ENCODE results near the gene KAT6B.

The KAT6B gene

DNA sequence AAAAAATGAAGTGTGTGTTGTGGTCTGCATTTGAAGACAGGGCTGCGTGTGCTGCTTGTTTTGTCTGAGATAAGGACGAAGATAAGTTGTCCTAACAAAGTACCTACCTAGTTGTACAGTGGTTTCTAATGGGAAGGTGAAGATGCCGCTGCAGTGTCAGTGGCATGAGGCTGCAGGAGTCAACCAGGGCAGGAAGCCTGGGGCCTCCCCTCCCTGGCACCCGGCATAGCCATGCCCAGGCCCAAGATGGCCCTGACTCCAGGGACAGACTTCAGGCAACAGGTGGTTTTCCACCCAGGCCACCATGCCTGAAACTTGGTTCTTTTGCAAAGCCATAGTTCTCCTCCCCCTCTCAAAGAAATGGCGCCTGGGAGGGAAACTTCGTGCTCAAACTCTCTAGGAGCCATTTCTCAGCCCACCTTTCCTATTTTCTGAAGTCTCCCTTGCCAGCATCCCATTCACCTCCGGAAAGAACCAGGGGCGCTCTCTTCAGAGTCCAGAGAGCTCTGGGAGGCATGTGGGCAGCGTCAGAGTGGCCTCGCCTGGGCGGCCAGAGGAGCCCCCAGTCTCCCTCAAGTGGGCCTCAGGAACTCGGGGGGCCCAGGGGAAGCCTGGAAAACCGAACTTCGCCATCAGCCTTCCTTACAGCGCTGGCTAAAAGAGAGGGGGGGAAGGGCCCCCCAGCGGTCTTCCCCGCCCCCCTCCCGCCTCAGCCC lies 2.1 kb upstream of the KAT6B start:
- DNase-seq: no peak

DNA sequence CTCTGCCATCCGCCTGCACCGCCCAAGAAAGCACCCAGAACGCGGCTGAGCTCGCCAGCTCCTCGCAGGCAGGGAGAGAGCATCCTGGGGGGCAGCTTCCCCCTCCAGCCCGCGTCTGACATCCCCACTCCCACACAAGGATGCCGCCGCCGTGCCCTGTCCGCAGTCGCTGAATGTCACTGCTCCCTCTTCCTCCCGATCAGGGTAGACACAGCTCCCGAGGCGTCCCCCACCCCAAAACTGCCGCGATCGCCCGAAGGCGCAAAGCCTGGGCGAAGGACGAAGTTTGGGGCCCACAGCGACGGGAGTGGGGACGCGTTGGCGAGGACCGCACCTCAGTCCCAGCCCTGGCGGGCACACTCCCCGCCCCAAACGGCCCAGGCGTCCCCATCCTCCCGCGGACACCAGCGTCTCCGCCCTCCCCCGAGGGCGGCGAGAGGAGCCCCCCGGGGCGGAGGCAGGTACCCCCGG lies 1.5 kb upstream of the KAT6B start:
- DNase-seq: peak in 1 of 2 donors; percentile 60

DNA sequence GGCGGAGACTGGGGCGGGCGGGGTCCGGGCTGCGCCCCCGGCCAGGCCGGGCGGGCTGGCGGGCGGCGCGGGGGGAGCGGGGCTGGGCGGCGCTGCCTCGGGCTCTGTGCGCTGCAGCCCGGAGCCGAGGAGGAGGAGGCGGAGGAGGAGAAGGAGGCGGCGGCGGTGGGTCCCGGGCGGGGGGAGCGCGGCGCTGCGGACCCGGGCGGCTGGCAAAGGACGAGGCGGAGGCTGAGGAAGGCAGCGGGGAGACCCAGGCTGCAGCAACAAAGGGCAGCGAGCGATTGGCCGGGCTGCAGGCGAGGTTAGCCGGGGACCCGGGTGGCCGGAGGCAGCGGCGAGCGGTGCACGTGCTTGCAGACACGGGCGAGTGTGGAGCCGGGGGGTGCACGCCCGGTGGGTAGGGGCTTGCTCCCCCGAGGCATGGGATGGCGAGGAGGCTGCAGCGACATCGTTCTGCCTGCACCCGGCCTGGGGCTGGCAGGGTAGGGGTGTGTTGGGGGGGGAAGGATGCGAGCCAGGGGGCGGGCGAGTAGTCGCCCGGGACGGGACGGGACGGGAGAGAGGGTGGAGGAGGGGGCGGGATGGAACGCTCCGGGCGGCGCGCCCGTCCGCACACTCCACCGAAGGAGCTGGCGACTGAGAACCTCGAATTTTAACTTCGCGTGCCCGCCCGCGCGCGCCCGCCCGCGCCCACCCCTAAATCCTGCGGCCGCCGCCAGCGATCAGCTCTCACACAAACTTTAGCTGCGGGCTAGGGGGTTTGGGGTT lies 844 bp upstream of the KAT6B start:
- peak in 1 of 2 donors; percentile 20 for DNase-seq

DNA sequence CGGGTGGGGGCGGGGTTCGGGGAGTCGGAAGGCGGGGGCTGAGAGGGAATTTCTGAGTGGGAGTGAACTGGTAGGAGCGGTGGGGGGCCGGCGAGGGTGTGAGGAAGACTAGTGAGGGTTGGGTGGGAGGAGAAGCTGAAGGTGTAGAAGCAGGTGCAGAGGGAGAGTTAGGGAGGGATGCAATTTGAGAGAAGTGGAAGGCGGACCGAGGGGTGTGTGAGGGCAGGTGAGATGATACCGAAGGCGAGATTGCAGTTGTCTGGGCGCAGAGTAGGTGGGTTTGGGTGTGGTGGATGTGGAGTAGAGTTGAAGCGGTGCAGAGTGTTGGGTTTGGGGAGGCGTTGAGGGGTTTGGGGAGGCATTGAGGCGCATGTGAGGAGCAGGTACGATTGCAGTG lies 643 bp downstream of the KAT6B start:
- no peak for DNase-seq

DNA sequence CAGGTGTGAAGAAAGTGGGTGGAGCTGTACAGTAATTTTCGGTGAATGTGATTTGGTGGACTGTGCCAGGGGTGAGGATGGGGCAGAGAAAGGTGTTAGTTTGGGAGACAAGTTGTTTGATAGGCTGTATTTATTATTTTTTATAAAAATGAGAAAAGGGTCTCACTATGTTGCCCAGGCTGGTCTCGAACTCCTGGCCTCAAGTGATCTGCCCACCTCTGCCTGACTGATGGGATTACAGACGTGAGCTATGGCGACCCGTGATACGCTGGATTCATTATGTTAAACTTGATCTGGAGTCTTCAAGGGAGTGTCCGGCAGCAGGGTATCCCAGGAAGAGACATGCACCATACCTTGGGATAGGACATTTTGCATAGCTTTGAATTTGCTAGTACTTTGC lies 1.3 kb downstream of the KAT6B start:
- DNase-seq: no peak

DNA sequence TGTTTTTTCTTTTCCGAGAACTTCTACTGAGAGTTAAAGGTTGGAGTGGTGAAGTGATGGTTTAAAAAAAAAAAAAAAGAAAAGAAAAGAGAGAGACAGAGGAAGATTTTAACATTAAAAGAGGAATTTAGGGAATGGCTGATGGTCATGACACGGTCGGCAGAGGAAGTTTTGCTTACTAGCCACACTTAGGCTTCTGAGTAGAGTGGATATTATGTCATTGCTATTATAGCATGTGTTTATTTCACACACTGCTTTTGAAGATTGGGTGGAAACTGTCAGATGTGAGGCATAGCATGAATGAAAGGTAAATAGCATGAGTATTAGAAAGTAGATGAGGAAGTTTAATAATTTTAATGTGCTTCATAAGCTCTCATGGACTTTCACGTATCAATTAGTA lies 2.5 kb downstream of the KAT6B start:
- peak; percentile 60 to 69 for DNase-seq

DNA sequence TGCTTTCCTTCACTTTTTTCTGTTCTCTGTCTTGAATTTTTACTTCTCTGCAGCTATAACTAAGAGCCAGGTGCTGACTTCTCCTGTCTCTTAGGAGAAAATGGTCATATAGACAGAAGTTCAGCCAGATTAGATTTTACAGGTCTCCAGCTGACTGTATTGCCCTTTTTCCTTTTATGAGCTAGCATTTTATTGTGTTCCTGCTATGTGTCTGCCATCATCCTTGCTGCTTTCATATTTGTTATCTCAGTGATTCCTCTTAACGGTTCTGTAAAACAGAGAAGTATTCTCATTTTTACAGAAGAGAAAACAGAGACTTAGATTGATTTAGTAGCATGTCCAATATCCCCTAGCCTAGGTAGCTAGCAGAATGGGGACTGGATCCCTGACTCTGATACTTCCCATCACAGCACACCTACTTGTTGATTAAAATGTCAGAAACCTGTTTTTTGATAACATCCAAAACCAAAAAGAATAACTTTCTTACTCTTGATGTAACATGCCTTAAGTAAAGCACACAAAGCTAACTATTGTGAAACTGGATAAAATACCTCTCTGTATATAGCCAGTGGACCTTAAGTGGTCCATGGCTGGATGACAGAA lies 5.2 kb downstream of the KAT6B start:
- DNase-seq: no peak

DNA sequence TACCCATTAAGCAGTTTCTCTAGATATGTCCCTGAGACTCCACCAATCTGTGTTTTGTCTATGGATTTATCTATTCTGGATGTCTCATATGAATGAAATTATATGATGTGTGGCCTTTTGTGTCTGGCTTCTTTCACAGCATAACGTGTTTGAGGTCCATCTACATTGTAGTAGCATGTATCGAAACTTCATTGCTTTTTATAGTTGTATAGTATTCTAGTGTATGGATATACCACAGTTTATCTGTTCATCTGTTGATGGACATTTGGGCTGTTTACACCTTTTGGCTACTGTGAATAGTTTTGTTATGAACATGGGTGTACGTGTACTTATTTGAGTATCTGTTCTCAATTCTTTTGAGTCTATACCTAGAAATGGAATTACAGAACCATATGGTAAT lies 9.6 kb downstream of the KAT6B start:
- no peak for DNase-seq

DNA sequence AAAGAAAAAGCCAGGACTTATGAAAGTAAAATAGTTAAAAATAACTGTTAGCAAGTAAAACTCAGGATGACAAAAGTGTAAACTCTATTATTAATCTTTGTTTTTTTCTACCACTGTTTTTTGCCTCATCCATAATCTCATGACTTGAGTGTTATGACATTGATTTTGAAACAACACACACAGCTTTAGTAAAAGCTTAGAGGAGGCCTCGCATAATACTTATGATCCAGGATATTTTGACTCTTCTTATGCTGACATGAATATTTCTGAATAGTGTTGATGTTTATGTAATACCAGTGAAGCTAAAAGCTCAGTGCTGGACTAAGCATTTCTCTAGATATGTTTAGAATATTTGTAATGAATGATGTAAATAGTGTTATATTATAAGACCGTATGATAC lies 10.5 kb downstream of the KAT6B start:
- DNase-seq: peak; percentile 62 to 84

DNA sequence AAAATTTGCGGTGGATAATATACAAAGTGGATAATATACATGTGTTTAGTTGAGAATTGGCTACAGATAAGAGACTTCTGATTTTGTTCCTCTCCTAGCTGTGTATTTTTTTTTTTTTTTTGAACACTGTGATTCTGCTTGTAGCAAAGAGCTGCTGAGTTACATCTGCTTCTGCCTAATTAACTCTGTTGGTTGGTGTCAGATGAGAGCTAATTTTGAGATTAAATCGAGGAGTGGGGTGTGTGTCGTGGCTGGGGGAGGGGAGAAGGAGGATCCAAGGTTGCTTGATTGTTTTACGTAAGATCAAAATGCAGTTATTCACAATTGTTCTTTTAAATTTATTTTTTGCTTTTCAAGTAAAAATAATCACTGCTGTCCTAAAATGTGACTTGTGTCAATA lies 11.3 kb downstream of the KAT6B start:
- DNase-seq: no peak

DNA sequence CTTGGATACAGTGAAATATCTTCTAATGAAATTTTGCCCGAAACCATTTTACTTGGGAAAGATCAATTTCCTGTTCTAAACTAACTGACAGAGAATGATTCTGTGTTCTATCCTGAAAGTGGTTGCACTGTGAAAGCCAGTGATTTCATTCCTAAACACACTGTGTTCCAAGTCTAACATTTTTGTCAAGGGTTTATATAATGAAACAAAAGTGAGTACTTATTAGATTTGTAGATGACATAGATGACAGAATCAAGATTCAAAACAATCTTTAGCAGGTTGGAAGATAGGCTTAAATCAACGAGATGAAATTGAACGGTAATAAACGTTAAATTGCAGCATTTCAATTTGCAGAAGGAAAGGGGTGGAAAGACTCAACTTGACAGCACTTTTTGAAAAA lies 13.3 kb downstream of the KAT6B start:
- DNase-seq: no peak

DNA sequence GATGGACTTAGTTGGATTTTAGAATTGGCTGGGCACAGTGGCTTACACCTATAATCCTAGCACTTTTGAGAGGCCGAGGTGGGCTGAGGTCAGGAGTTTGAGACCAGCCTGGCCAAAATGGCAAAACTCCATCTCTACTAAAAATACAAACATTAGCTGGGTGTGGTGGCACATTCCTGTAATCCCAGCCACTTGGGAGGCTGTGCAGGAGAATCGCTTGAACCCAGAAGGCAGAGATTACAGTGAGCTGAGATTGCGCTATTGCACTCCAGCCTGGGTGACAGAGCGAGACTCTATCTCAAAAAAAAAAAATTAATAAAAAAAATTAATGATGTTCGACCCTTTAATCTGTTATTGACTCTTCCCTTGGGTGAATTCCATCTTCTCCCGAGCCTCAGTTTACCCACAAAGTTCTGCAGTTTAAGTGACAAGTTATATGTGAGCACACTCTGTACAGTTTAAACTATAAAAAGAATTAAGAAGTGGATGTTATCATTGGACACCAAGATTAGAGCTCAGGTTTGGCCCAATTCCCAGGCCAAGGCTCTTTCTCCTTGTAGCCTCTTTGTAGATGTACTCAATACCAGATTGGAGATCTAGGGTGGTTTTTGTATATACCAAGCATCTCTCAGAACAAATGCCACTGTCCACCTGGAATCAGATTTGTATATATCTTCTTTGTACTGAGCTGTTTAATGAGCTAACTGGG lies 15.0 kb downstream of the KAT6B start:
- no peak for DNase-seq

DNA sequence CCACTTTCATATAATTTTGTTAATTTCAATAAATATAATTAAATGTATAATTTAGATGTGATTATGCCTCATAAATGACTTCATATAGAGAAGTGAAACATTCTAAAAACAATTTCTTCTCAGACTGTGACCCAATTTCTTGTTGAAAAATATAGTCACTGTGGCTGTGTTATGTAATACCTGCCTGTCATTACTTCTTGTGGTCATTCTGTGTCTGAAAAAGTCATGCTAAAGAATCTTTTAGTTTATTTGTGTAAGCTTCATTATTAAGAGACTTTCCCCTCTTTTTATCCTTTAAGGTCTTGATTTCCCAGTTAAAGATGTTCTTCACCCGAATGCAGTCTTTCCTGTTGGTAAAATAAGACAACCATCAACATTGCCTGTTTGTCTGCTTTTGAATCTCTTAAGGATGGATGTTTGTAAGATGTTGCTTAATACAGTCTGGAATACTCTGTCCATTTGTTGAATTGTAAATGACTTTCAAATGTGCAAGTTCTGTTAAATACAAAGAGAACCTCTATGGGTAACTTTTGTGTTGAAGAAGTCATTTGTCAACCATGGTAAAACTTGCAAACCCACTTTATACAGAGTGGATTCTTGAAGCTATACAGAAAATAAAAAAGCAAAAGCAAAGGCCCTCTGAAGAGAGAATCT lies 16.0 kb downstream of the KAT6B start:
- peak; percentile 64 to 92 for DNase-seq

DNA sequence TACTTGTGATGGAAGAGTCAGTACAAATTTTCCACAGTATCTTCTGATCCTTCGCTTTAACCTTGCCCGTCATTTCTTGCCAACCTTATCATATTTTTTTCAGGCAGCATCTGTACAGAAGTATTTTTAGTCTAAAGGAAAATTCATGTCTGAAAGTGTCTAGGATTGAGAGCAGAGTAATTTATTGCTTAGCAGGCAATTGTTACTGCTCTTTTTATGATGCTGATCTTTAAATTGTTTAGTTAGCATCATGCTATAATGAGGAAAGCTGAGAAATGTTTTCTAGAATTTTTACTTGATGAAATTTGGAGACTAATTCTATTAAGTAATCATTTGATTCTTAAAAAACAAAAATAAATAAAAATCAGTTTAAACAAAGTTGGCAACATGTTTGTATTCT lies 20.6 kb downstream of the KAT6B start:
- DNase-seq: no peak

DNA sequence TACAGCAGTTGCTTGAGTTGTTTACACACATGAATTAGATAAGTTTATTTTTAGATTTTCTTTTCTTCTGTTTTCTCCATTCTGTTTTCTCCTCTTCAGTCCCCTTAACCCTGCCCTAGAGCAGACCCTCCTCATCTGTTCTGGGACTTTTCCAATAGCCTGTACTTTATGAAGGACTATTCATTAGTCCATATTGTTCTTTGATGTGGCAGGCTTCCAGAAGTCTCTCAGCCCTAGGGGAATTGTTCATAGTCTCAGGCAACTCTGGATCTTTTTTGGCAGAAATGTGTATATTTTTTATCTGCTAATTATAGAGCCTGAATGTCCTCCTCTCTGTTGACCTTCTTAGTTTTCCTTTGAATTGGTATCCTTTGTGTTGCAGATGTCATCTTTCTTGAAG lies 25.4 kb downstream of the KAT6B start:
- DNase-seq: no peak

DNA sequence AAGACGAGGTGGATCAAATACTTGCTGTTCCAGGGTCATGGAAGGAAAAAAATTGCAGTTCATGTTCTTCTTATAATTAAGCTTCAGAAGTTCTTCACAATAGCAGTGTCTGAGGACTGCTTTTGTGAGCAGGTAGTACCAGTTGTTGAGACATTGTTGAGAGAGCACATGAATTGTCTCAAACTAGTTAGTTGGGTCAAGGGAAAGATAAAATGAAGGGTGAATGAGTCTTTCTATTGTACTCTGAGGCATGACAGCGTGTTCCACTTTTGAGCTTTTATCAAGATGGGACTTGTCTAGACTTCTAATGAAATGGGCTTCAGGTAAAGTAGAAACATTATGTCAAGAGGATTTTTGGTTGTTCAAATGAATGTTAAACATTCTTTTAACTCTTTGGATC lies 26.0 kb downstream of the KAT6B start:
- DNase-seq: no peak

DNA sequence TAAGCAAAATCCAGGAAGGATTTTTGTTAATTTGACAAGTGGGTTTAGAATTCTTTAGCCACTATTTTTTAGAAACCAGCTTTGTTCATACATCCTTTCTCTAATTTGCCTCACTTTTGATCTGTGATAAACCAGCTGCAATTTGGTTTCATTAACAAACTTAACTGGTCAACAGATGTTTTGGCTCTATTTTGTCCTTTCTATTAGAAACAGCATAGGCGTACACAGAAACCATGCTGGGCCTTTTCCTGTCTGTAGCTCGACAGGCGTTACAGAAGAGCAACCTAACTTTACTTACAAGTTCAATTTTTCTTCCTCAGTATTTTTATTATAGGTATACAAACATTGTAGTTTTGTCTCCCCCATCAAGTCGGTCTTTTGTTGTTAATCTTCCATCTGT lies 28.2 kb downstream of the KAT6B start:
- no peak for DNase-seq

DNA sequence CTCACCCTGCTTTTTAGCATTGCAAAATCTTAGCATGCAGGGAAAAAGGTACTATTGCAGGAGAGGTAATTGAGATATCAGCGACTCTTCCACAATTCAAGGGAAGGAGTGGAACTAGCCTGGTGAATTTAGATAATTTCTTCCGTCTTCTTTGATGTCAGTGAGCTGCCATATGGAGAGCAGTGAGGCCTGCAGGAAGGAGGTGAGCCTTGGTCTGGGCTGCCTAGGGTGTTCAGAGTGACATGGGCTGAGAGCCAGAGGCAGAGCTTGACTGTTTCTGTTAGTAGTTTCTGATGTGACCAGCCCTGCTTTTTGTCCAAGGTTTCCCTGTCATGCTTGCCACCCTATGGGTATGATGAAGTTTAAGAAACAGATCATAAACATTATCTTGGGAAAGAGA lies 28.6 kb downstream of the KAT6B start:
- no peak for DNase-seq

DNA sequence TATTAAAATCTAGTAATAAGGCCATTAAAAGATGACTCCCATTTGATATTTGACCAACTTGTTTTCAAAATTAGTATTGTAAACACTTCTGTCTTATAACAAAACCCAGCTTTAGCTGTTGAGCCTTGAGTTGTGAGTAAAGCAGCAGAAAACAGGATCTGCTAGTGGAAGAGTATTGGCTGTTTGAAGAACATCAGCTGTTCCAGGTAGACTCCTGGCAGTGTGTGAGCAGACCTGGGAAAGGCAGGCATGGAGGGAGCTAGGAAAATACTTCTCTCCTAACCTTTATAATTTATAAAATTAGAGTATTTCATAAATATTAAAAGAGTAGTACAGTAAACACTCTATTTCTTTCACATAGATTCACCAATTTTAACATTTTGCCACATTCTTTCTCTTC lies 29.0 kb downstream of the KAT6B start:
- DNase-seq: no peak

DNA sequence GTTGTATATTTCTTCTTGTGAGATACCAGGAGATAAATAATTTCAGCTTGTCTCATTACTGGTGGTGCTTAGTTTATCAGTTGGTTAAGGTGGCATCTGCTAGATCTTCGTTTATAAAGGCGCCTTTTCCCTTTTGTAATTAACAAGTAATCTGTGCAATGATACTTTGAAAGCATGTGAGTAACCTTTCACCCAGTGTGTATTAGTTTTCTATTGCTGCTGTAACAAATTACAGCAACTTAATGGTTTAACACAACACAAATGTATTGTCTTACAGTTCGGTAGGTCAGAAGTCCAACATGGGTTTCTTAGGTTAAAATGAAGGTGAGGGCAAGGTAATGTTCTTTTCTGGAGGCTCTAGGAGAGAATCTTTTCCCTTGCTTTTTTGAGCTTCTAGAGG lies 30.5 kb downstream of the KAT6B start:
- DNase-seq: no peak

DNA sequence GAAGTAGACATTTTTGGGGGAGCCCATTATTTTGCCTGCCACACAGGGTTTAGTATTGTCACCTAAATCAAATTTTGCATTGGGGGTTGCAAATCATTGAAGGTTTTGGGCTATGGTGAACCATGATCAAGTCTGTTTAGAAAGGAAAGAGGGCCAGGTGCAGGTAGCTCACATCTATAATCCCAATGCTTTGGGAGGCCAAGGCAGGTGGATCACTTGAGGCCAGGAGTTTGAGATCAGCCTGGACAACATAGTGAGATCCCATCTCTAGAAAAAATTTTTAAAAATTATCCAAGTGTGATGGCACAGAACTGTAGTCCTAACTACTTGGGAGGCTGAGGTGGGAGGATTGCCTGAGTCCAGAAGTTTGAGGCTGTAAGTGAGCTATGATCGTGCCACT lies 31.2 kb downstream of the KAT6B start:
- DNase-seq: no peak

DNA sequence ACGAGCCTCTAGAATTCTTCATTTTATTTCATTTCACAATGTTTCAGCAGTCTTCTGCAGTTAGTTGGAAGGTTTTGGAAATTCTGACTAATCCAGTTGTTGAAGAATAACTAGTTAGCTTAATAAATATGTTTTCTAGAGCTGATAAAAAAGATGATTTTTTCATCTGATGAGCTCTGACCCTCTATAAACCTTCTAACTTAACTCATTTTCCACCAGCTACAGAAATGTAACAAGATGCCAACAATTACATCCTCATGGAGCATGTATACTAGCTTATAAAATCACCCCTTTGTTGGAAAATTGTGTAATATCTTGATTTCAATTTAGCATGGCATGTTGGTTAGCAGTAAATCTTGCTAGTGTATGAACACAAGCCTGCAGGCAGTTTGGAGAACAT lies 33.1 kb downstream of the KAT6B start:
- no peak for DNase-seq

DNA sequence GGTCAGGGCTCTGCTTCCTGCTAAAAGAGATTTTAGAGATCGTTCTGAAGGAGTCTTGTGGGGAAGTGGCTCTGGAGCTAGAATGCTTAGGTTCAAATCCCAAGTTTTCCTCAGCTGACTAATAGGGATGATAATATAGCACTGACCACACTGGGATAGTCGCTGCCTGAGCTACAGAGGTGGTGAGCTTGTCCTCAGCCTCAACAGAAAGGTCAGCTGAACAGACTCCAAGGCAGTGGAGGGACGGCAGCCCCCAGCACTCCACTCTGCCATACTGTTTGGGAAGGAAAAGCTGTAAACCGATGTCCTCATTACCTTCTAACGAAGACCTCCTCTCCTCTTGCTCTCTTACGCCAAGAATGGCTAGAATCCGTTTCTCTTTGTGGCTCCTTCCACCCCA lies 36.2 kb downstream of the KAT6B start:
- DNase-seq: no peak

Data from inflammatory macrophage (primary cell).